Heart right ventricle (tissue), 16 donors: Measurements from ENCODE around the gene NSFL1C. TPM values are rescaled to one million over a fixed set of nuclear protein-coding genes. Genes with fewer than 3 reads are reported as not detected.

Source experiments
- ATAC-seq, 8 donors: fragments of 200-7000 bp; cut with Tn5 transposase; one replicate each; pipeline ENCODE4 v1.9.1; 2020; ENCODE audit warnings: mild to moderate bottlenecking in 8 of 8, moderate library complexity in 8 of 8, moderate number of reproducible peaks in 1 of 8
- DNase-seq, 2 donors: peaks; one replicate each; pipeline ENCODE4 v3.0.0-alpha.2; 2020
- H3K27ac ChIP-seq, 10 donors: fragments of 200-600 bp; sonication (generic) in 2 of 10; one replicate each; pipeline versions ENCODE4 v1.5.0 to v1.8.0; 2020 to 2022; ENCODE audit warnings: mild to moderate bottlenecking in 3 of 10
- H3K27me3 ChIP-seq, 7 donors: fragments of 200-600 bp; one replicate each; pipeline ENCODE4 v1.8.0; 2021 to 2022; ENCODE audit warnings: mild to moderate bottlenecking in 2 of 7
- H3K36me3 ChIP-seq, 9 donors: fragments of 200-600 bp; sonication (generic) in 1 of 9; one replicate each; pipeline versions ENCODE4 v1.5.0 to v1.8.0; 2020 to 2022; ENCODE audit warnings: mild to moderate bottlenecking in 2 of 9
- H3K4me1 ChIP-seq, 9 donors: fragments of 200-600 bp; sonication (generic) in 1 of 9; one replicate each; pipeline versions ENCODE4 v1.5.0 to v1.8.0; 2020 to 2022; ENCODE audit warnings: mild to moderate bottlenecking in 4 of 9
- H3K4me3 ChIP-seq, 10 donors: fragments of 200-600 bp; sonication (generic) in 2 of 10; one replicate each; pipeline versions ENCODE4 v1.5.0 to v1.8.0; 2020 to 2022; ENCODE audit warnings: mild to moderate bottlenecking in 7 of 10, moderate library complexity in 2 of 10
- H3K9me3 ChIP-seq, 11 donors: fragments of 200-600 bp in 10 of 11; sonication (generic) in 2 of 11; one replicate each; pipeline versions ENCODE4 v1.5.0 to v1.8.0; 2013 to 2022; ENCODE audit warnings: mild to moderate bottlenecking in 2 of 11, control low read depth in 1 of 11, moderate library complexity in 1 of 11
- CTCF ChIP-seq, 9 donors: fragments of 200-600 bp; sonication (generic) in 2 of 9; IDR thresholded peaks; one replicate each; pipeline versions ENCODE4 v1.5.0 to v1.8.0; 2021 to 2022; ENCODE audit warnings: antibody characterized with exemption in 9 of 9, mild to moderate bottlenecking in 5 of 9, moderate library complexity in 1 of 9
- WGBS, 2 donors: extraction: QIAGEN DNeasy Blood & Tissue Kit; methylation state at CpG; one replicate each; pipeline ENCODE4 v1.1.7; 2013; ENCODE audit warnings: inconsistent platforms in 1 of 2; 5-methylcytosine and 5-hydroxymethylcytosine counted together
- intact Hi-C, 10 donors: fragments of 100-400 bp; cut with DNase I; formaldehyde crosslinking; loops; one replicate each; pipeline versions ENCODE4 v1.11.1 to v1.14.2; 2022
- polyA plus RNA-seq, 2 donors: library from polyadenylated mRNA; stranded (reverse); fragments of 200-250 nt; gene quantifications; one replicate each; pipeline ENCODE4 v1.2.3, GENCODE V29; 2013
- total RNA-seq, 10 donors: library from RNA; stranded (reverse); fragmentation: NEBNext Ultra II Directional in 3 of 10; extraction: Animal tissue kit (Norgen Biotek cat#: 25700) in 3 of 10; gene quantifications; one replicate each; pipeline versions ENCODE4 v1.2.1 to v1.2.4, GENCODE V29; 2021 to 2023
- donor health status: Arrhythmogenic right ventricular cardiomyopathy.
- donor health status: ischemic (EF 13 %, LVEDD 7.1; RV severe dilation, severe dysfunction).
- donor health status: healthy with polysubstance abuse.
- donor health status: DM: no; HTN: yes; CAD: no.
- donor health status: DM: no; HTN: no; CAD: no.
- donor health status: ischemic (EF 25% LVEDD 6.9; RV normal size, moderate dysfunction).
- donor health status: ischemic (EF 25% LVEDD 5.7; RV mildly dilated, moderate dysfunction).
- donor health status: healthy.
- donor health status: DM: yes; HTN: yes; CAD: no.
- donor health status: Ischemic cardiomyopathy.
- donor health status: ischemic (EF 35%, LVEDD 5.7; RV mildly dilated, moderate dysfunction).
- donor health status: nonischemic (EF 11% LVEDD 7.7; RV severe dilation, severe dysfunction).
- donor health status: DM: yes; HTN: yes; CAD: no.
- donor health status: PGD.
- donor health status: ischemic (EF 29% LVEDD 5.4; RV normal size, mild dysfunction).
- donor health status: nonischemic (EF 23%, LVEDD 6.1; RV moderate dilation, normal function).

NSFL1C gene
- total and polyA plus RNA-seq, 12 donors = 39.4 to 75.6 (median 62.7) TPM

DNA sequence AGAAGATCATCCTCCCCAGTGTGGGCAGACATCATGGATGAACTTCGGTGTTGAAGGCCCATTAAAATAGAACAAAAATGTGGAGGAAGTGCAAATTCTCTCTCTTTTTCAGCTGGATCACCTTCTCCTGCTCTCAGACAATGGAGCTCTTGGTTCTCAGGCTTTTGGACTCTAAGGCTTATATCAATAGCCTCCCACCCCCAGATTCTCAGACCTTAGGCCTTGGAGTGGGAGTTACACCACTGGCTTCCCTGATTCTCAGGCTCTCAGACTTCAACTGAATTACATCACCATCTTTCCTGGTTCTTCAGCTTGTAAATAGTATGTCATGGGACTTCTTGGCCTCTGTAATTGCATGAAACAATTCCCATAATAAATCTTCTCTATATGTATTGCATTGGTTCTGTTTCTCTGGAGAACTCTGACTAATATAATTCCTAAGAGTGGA, 36.6 kb downstream of the NSFL1C start:
- ATAC-seq (no peak), DNase-seq (no peak)
- intact Hi-C loops = no loop called here
- H3K27me3 ChIP-seq = peaks cover 0 to 17% (median 0%) of the 10 kb centered on the region in 7 donors
- TF ChIP-seq CTCF (IDR thresholded peaks at IDR 0.05) = no peak
- WGBS, 2 donors = 65 to 73% methylated on average over 1 of the region's 1 CpG
- peaks cover 0 to 12% (median 0%) of the 10 kb centered on the region in 9 donors for H3K4me1 ChIP-seq
- no peaks in the 10 kb centered on the region for H3K9me3 ChIP-seq
- no peak overlapping the region for H3K4me3 ChIP-seq
- peaks cover 0 to 6% (median 0%) of the 10 kb centered on the region in 9 donors for H3K36me3 ChIP-seq
- H3K27ac ChIP-seq = no peak overlapping the region

GRCh38 chr20:1429143-1429728, 37.4 kb downstream of the NSFL1C start:
- Histone ChIP-seq H3K4me1 (peaks cover 0 to 4% (median 0%) of the 10 kb centered on the region in 9 donors), H3K36me3 (no peaks in the 10 kb centered on the region), H3K27ac (no peak overlapping the region), H3K27me3 (peaks cover 0 to 24% (median 4%) of the 10 kb centered on the region in 7 donors), H3K4me3 (no peak overlapping the region), H3K9me3 (no peaks in the 10 kb centered on the region)
- DNase-seq (no peak), ATAC-seq (no peak)
- intact Hi-C loops = no loop called here
- WGBS, 2 donors = 83% methylated on average over 4 of the region's 4 CpGs
- no peak for TF ChIP-seq CTCF (IDR thresholded peaks at IDR 0.05)

DNA sequence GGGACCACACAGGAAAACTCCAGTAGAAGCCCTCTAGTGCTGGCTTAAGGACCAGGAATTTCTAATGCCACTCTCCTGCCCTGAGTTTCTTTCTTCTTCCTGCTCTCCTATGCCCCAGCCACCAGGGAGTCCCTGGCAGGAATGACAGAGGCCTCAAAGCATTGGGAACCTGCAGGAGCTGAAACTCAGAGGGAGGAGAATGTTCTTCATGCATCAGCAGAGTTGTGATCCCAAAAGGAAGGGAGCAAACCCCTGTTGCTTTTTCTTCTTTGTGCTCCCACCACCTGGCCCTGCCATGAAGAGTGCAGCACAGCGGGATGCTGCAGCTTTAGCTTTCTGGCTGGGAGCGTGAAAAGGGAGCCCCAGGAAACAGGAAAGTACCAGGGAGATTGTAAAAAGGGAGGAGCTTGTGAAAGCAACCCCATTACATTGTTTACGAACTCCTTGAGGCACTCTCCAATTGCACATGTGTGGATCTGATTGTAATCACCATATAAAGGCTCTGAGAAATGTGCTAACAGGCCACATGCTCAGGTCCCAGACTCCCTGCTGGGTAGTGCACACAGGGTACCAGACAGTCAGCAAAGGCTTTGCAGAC, 39.1 kb downstream of the NSFL1C start:
- DNase-seq = no peak
- 33 to 34% methylated on average over 3 of the region's 3 CpGs for WGBS, 2 donors
- no peaks in the 10 kb centered on the region for H3K36me3 ChIP-seq
- H3K27ac ChIP-seq = no peak overlapping the region
- H3K4me3 ChIP-seq = no peak overlapping the region
- H3K4me1 ChIP-seq = no peaks in the 10 kb centered on the region
- H3K27me3 ChIP-seq = peaks cover 0 to 34% (median 11%) of the 10 kb centered on the region in 7 donors
- intact Hi-C loops = no loop called here
- no peak for TF ChIP-seq CTCF (IDR thresholded peaks at IDR 0.05)
- H3K9me3 ChIP-seq = no peaks in the 10 kb centered on the region
- no peak for ATAC-seq

- no peak for DNase-seq
- Histone ChIP-seq H3K9me3 (peaks cover 0 to 4% (median 0%) of the 10 kb centered on the region in 11 donors), H3K27me3 (peaks cover 0 to 34% (median 11%) of the 10 kb centered on the region in 7 donors), H3K4me1 (no peaks in the 10 kb centered on the region), H3K36me3 (no peaks in the 10 kb centered on the region), H3K27ac (no peak overlapping the region), H3K4me3 (no peak overlapping the region)
- intact Hi-C loops = no loop called here
- WGBS, 2 donors = 61 to 62% methylated on average over 4 of the region's 4 CpGs
- no peak for TF ChIP-seq CTCF (IDR thresholded peaks at IDR 0.05)
- ATAC-seq = no peak
These were observed 40.3 kb downstream of the NSFL1C start for GRCh38 chr20:1426231-1426849.
